K562 (cell line): ENCODE results near the gene ZNF778. TPM values are rescaled to one million over a fixed set of nuclear protein-coding genes. Genes with fewer than 3 reads are reported as not detected.

Experiments used
- CCNT2 ChIP-seq: IDR thresholded peaks from 2 replicates; pipeline ENCODE4 v1.6.1; 2011; ENCODE audit warnings: borderline replicate concordance, low read depth, mild to moderate bottlenecking, moderate library complexity, mixed read lengths, low read length; ENCODE audit not compliant: insufficient read length; ENCODE audit errors: extremely low read depth
- DIDO1 ChIP-seq: fragments of 450-650 bp; IDR thresholded peaks from 2 replicates; pipeline ENCODE4 v1.6.1; 2016; ENCODE audit warnings: low read depth, missing biosample characterization, missing genetic modification characterization
- JUN ChIP-seq, 2 experiments: sonication (generic) in 1 of 2; formaldehyde crosslinking in 1 of 2; IDR thresholded peaks; 2 replicates each; pipeline versions ENCODE4 v1.6.1 to v1.8.0; 2012 to 2022; ENCODE audit warnings: borderline replicate concordance in 2 of 2, mild to moderate bottlenecking in 2 of 2, improper control_type of control experiment in 1 of 2, low read depth in 1 of 2, low read length in 1 of 2, missing genetic modification reagents in 1 of 2
- KLF6 ChIP-seq: fragments of 250-450 bp; sonication (Bioruptor Pico); IDR thresholded peaks from 2 replicates; pipeline ENCODE4 v1.4.0; 2020; ENCODE audit warnings: mild to moderate bottlenecking, moderate library complexity, borderline replicate concordance
- MGA ChIP-seq: fragments of 450-650 bp; IDR thresholded peaks from 2 replicates; pipeline ENCODE4 v1.6.1; 2016; ENCODE audit warnings: mild to moderate bottlenecking, moderate library complexity
- POLR2G ChIP-seq: fragments of 200-400 bp; formaldehyde crosslinking; IDR thresholded peaks from 2 replicates; pipeline ENCODE4 v1.6.1; 2017; ENCODE audit warnings: low read depth, mild to moderate bottlenecking, antibody characterized with exemption, low read length, moderate library complexity
- SNIP1 ChIP-seq: fragments of 450-650 bp; IDR thresholded peaks from 2 replicates; pipeline ENCODE4 v1.7.1; 2017; ENCODE audit warnings: low read depth, mild to moderate bottlenecking
- TFAM ChIP-seq: fragments of 250-450 bp; sonication (Bioruptor Pico); conservative IDR thresholded peaks from 2 replicates; pipeline ENCODE4 v1.5.0; 2021; ENCODE audit warnings: mild to moderate bottlenecking, moderate library complexity
- ZHX1 ChIP-seq: fragments of 150-350 bp; conservative IDR thresholded peaks from 2 replicates; pipeline ENCODE4 v1.6.1; 2014; ENCODE audit warnings: low read length
- ZNF140 ChIP-seq: fragments of 250-450 bp; sonication (Bioruptor Pico); IDR thresholded peaks from 2 replicates; pipeline ENCODE4 v1.8.0; 2021; ENCODE audit warnings: moderate library complexity, mild to moderate bottlenecking, inconsistent platforms
- polyA plus RNA-seq, 8 experiments: library from polyadenylated mRNA; depleted of rRNA in 4 of 8; stranded (reverse) in 5 of 8; unstranded in 3 of 8; fragments of >200 nt; fragmentation: Nextera tagmentation in 2 of 8; fragmentation: Illumina TruSeq in 1 of 8; extraction: Ambion mirVana in 2 of 8; extraction: Trizol in 1 of 8; gene quantifications; 2 replicates each; pipeline versions ENCODE4 v1.2.1 to v1.2.3, GENCODE V29; 2011 to 2014; ENCODE audit warnings: inconsistent platforms in 1 of 8, missing spikeins in 1 of 8
- total RNA-seq, 7 experiments: library from RNA; depleted of rRNA in 6 of 7; stranded (reverse); fragments of >200 nt in 6 of 7; fragmentation: Illumina TruSeq in 2 of 7; extraction: Trizol in 2 of 7; gene quantifications; 2 replicates each; pipeline versions ENCODE4 v1.2.1 to v1.2.3, GENCODE V29; 2011 to 2021; ENCODE audit warnings: low replicate concordance in 1 of 7

Gene ZNF778
- total and polyA plus RNA-seq, 9 of the 15 experiments (the other 6 are each of a cell fraction or from before 2014, with no cell fraction given): 0.70 to 60.6 (median 7.5) TPM

DNA sequence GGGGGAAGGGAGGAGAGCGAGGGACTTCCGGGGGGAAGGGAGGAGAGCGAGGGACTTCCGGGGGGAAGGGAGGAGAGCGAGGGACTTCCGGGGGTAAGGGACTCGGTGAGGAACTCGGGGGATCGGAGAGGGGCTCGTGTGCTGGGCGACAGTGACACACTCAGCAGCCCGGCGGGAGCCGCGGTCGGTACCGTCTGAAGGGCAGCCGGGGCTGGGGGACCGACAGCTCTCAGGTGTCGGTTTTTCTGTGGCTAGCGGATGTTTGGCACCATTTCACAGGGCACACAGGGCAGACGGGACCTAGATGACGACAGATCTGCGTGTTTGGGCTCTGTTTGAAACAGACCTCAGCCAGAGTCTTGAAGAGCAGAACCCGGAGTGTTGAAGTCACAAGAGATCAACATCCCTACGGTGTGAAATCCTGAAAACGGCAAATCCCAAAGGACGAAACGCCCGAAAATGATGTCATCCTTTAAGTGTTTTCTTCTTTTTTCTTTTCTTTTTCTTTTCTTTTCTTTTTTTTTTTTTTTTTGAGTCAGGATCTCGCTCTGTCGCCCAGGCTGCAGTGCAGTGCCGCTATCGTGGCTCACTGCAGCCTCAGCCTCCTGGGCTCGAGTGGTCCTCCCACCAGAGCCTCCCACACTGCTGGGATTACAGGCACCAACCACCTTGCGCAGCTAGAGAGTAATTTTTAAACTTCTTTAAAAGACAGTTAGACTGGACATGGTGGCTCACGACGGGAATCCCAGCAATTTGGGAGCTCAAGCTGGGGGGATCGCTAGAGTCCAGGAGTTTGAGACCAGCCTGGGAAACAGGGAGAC is 23.9 kb downstream of the ZNF778 start (continued):
- TF ChIP-seq CCNT2: peak; percentile 31
- 0 out of 2 replicates have a peak, but pooled peaks have one; percentile 24 for TF ChIP-seq KLF6 (CRISPR knock-in tag)
- no peak for TF ChIP-seq ZNF140 (CRISPR knock-in tag)
- no peak for TF ChIP-seq ZHX1
- TF ChIP-seq POLR2G: peak; percentile 94
- TF ChIP-seq TFAM (CRISPR knock-in tag): no peak
- TF ChIP-seq MGA: no peak; the same call in none of the 2 replicates
- peak; percentile 9; the same call in 1 of the 2 replicates for TF ChIP-seq DIDO1 (tag)
- TF ChIP-seq JUN (IDR thresholded peaks at IDR 0.05; ENCODE audit: borderline replicate concordance, low read depth, low read length): 0 out of 2 replicates have a peak, but pooled peaks have one; percentile 10
- TF ChIP-seq JUN (CRISPR knock-in tag; IDR thresholded peaks at IDR 0.05; ENCODE audit: borderline replicate concordance): no peak
- no peak for TF ChIP-seq SNIP1
